PC-9 (cell line): ENCODE results near the gene DBN1. TPM values are rescaled to one million over a fixed set of nuclear protein-coding genes. Genes with fewer than 3 reads are reported as not detected.

Experiments
- BruUV-seq: library from RNA; stranded (reverse); fragments of 400-500 nt; replicated peaks from 2 replicates; lab custom pipeline; 2021; lab: Mats Ljungman, UMichigan
- CTCF ChIA-PET: fragments of 300-600 bp; sonication (Branson Sonifier 250); formaldehyde crosslinking; loops from one replicate; lab custom pipeline; 2022; ENCODE audit warnings: antibody characterized with exemption; lab: Charles Lee
- POLR2A ChIA-PET: fragments of 300-600 bp; sonication (Branson Sonifier 250); formaldehyde crosslinking; loops from one replicate; lab custom pipeline; 2022; ENCODE audit warnings: antibody characterized with exemption; ENCODE audit not compliant: unreplicated experiment; lab: Charles Lee
- DNase-seq, 2 experiments: peaks; one replicate each; pipeline versions ENCODE4 v3.0.0 to v3.0.0-alpha.2; 2015 to 2022; ENCODE audit warnings: mixed read lengths in 1 of 2
- H2AFZ ChIP-seq: fragments of 200-600 bp; sonication (generic); 2 replicates; pipeline ENCODE4 v1.8.1; 2017; ENCODE audit warnings: antibody characterized with exemption
- H3F3A ChIP-seq: fragments of 200-600 bp; sonication (generic); 2 replicates; pipeline ENCODE4 v1.8.1; 2017; ENCODE audit warnings: antibody characterized with exemption, mild to moderate bottlenecking, low read depth; ENCODE audit not compliant: insufficient read depth
- H3K27ac ChIP-seq: fragments of 200-600 bp; sonication (generic); 2 replicates; pipeline ENCODE4 v1.6.1; 2016; ENCODE audit warnings: mixed run types
- H3K27me3 ChIP-seq: fragments of 200-600 bp; sonication (generic); 2 replicates; pipeline ENCODE4 v1.6.1; 2016; ENCODE audit warnings: low read depth, mixed run types; ENCODE audit not compliant: insufficient read depth
- H3K36me3 ChIP-seq: fragments of 200-600 bp; sonication (generic); 2 replicates; pipeline ENCODE4 v1.6.1; 2016; ENCODE audit warnings: low read depth, mixed run types
- H3K4me1 ChIP-seq: fragments of 200-600 bp; sonication (generic); replicated peaks from 2 replicates; pipeline ENCODE4 v1.6.1; 2016; ENCODE audit warnings: mixed run types; ENCODE audit not compliant: insufficient read depth
- H3K4me2 ChIP-seq: fragments of 200-600 bp; sonication (generic); 2 replicates; pipeline ENCODE4 v1.6.1; 2017; ENCODE audit warnings: mixed run types
- H3K4me3 ChIP-seq: fragments of 200-600 bp; sonication (generic); 2 replicates; pipeline ENCODE4 v1.6.1; 2016; ENCODE audit warnings: mixed run types
- H3K79me2 ChIP-seq: fragments of 200-600 bp; sonication (generic); 2 replicates; pipeline ENCODE4 v1.6.1; 2017; ENCODE audit warnings: low read depth, mixed run types
- H3K9me2 ChIP-seq: fragments of 200-600 bp; sonication (generic); 2 replicates; pipeline ENCODE4 v1.8.1; 2017; ENCODE audit warnings: mild to moderate bottlenecking; ENCODE audit not compliant: insufficient read depth
- H3K9me3 ChIP-seq: fragments of 200-600 bp; sonication (generic); 2 replicates; pipeline ENCODE4 v1.8.1; 2016; ENCODE audit warnings: low read depth; ENCODE audit not compliant: insufficient read depth
- H4K20me1 ChIP-seq: fragments of 200-600 bp; sonication (generic); 2 replicates; pipeline ENCODE4 v1.8.1; 2017; ENCODE audit not compliant: insufficient read depth
- EZH2 ChIP-seq: fragments of 200-600 bp; sonication (generic); IDR thresholded peaks from 2 replicates; pipeline ENCODE4 v1.8.0; 2017; ENCODE audit warnings: antibody characterized with exemption, low read depth
- intact Hi-C: fragments of 100-400 bp; cut with micrococcal nuclease; formaldehyde crosslinking; loops from one replicate; pipeline ENCODE4 v1.10.0; 2022; ENCODE audit not compliant: unreplicated experiment
- total RNA-seq: library from RNA; stranded (reverse); gene quantifications from 2 replicates; pipeline ENCODE4 v1.2.3, GENCODE V29; 2021
- TF ChIP-seq, protein P1 (sequence below): fragments of 200-600 bp; sonication (generic); conservative IDR thresholded peaks from 2 replicates; pipeline ENCODE4 v1.6.1; 2017; ENCODE audit warnings: mixed run types, antibody characterized with exemption, mild to moderate bottlenecking, moderate library complexity

DBN1 gene
- total RNA-seq, 1 experiment from 2014 or later: 144 TPM

DNA sequence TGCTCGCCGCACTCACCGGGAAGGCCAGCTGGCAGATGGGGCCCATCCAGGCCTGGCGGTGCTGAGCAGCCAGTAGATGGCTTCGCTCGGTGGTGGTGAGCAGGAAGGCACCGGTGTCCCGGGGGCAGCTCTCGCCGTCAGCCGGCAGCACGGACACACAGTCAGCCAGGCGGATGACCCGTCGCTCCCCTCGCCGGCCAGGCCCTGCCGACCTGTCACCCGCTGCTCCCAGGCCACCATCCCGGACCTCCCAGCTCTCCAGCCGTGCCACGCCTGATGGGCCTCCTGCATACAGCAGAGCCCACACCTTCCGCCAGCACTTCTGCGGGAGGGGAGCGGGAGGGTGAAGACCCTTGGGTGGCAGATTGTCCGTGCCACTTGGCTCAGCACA, 34.8 kb upstream of the DBN1 start:
- POLR2A ChIA-PET: no interaction called here

DNA sequence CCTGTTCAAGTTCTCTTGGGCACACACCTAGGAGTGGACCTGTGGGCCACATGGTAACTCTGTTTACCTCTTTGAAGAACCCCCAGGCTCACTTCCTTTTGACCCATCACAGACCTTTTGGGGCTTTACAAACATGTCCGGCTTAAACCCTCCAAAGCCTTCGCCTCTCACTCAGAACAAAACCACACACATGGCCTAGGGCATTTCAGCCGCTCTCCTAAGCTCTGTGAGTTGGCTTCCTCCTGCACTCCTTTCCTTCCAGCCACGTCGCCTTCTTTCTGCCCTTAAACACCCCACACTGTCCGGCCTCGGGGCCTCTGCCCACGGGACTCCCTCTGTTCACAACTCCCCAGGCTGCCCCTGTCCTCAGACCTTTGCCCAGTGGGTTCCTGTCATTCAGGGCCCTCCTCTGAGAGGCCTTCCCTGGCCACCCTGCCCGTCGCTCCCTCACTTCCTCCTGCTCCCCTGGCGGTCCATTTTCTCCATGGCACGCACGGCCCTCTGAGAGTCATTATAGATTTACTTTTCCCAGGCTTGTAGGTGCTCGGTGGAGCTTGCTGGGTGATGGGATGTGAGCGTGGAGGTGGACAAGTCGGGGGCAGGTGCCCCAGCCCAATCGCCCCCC, 34.3 kb upstream of the DBN1 start:
- H3K36me3 ChIP-seq: no peaks in the 10 kb centered on the region
- no peaks in the 10 kb centered on the region for H3K9me2 ChIP-seq
- H3K27me3 ChIP-seq: no peaks in the 10 kb centered on the region
- intact Hi-C loops: no loop called here
- ChIA-PET CTCF (interaction anchor here (0.6 kb wide), 1 partner anchor 691 kb away, joined by 3 read pairs; no protein-coding TSS in a partner anchor), POLR2A (no interaction called here)
- no TSS peak for BruUV-seq
- no peaks in the 10 kb centered on the region for H3K9me3 ChIP-seq
- H3K4me3 ChIP-seq: no peak overlapping the region
- no peaks in the 10 kb centered on the region for H3K79me2 ChIP-seq
- no peaks in the 10 kb centered on the region for H4K20me1 ChIP-seq
- no peak for TF ChIP-seq EZH2
- TF ChIP-seq, protein P1, sequence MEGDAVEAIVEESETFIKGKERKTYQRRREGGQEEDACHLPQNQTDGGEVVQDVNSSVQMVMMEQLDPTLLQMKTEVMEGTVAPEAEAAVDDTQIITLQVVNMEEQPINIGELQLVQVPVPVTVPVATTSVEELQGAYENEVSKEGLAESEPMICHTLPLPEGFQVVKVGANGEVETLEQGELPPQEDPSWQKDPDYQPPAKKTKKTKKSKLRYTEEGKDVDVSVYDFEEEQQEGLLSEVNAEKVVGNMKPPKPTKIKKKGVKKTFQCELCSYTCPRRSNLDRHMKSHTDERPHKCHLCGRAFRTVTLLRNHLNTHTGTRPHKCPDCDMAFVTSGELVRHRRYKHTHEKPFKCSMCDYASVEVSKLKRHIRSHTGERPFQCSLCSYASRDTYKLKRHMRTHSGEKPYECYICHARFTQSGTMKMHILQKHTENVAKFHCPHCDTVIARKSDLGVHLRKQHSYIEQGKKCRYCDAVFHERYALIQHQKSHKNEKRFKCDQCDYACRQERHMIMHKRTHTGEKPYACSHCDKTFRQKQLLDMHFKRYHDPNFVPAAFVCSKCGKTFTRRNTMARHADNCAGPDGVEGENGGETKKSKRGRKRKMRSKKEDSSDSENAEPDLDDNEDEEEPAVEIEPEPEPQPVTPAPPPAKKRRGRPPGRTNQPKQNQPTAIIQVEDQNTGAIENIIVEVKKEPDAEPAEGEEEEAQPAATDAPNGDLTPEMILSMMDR: no peak
- H3F3A ChIP-seq: no peaks in the 10 kb centered on the region
- H3K4me1 ChIP-seq: no peaks in the 10 kb centered on the region
- DNase-seq: no peak
- H3K4me2 ChIP-seq: no peak overlapping the region
- no peak overlapping the region for H3K27ac ChIP-seq
- no peak overlapping the region for H2AFZ ChIP-seq

More for the DNA sequence above, 34.8 kb upstream of the DBN1 start:
- H4K20me1 ChIP-seq: no peaks in the 10 kb centered on the region
- no peak overlapping the region for H3K27ac ChIP-seq
- no peak for DNase-seq
- intact Hi-C loops: no loop called here
- no peak overlapping the region for H2AFZ ChIP-seq
- H3K36me3 ChIP-seq: no peaks in the 10 kb centered on the region
- H3K9me3 ChIP-seq: no peaks in the 10 kb centered on the region
- no peak overlapping the region for H3K4me2 ChIP-seq
- CTCF ChIA-PET: no interaction called here
- TF ChIP-seq EZH2: no peak
- TF ChIP-seq, protein P1: no peak
- no peaks in the 10 kb centered on the region for H3K4me1 ChIP-seq
- no TSS peak for BruUV-seq
- no peak overlapping the region for H3K4me3 ChIP-seq
- no peaks in the 10 kb centered on the region for H3K79me2 ChIP-seq
- H3K9me2 ChIP-seq: no peaks in the 10 kb centered on the region
- H3F3A ChIP-seq: no peaks in the 10 kb centered on the region
- H3K27me3 ChIP-seq: no peaks in the 10 kb centered on the region

DNA sequence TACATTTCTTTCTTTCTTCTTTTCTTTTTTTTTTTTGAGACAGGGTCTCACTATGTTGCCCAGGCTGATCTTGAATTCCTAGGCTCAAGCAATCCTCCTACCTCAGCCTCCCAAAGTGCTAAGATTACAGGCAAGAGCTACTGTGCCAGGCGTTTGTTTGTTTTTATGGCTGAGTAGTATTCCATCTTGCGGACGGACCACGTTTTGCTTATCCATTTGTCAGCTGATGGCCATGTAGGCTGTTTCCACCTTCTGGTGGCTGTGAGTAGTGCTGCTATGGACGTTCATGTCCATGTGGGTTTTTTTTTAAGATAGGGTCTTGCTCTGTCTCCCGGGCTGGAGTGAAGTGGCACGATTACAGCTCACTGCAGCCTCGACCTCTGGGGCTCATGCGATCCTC, 33.7 kb upstream of the DBN1 start:
- Histone ChIP-seq H3K27ac (no peak overlapping the region), H3K79me2 (no peaks in the 10 kb centered on the region), H3K9me3 (no peaks in the 10 kb centered on the region), H3K27me3 (no peaks in the 10 kb centered on the region), H3K4me1 (no peaks in the 10 kb centered on the region), H2AFZ (no peak overlapping the region), H3K4me2 (no peak overlapping the region), H3K9me2 (no peaks in the 10 kb centered on the region), H3K4me3 (no peak overlapping the region), H3K36me3 (no peaks in the 10 kb centered on the region), H4K20me1 (no peaks in the 10 kb centered on the region), H3F3A (no peaks in the 10 kb centered on the region)
- CTCF ChIA-PET: interaction anchor here (0.6 to 1.2 kb wide), 2 partner anchors 11 to 690 kb away, joined by 3 read pairs; no protein-coding TSS in a partner anchor
- POLR2A ChIA-PET: no interaction called here
- DNase-seq: no peak
- no TSS peak for BruUV-seq
- TF ChIP-seq, protein P1: peak; percentile 53
- no peak for TF ChIP-seq EZH2
- intact Hi-C loops: no loop called here
